H1 (cell line): ENCODE data around the gene NFATC1. TPM values are rescaled to one million over a fixed set of nuclear protein-coding genes. Genes with fewer than 3 reads are reported as not detected.

Source experiments
- CTCF ChIA-PET: fragments of 300-600 bp; sonication (Branson Sonifier 250); formaldehyde crosslinking; loops from one replicate; lab custom pipeline; 2021; ENCODE audit not compliant: partially characterized antibody; lab: Charles Lee
- POLR2A ChIA-PET: fragments of 300-600 bp; sonication (Branson Sonifier 250); formaldehyde crosslinking; loops from one replicate; lab custom pipeline; 2021; ENCODE audit warnings: inconsistent platforms; ENCODE audit not compliant: partially characterized antibody; lab: Charles Lee
- DNase-seq, 2 experiments: peaks; one replicate each; pipeline versions ENCODE4 v3.0.0 to v3.0.0-alpha.2; 2010 to 2022; ENCODE audit warnings: low spot score in 2 of 2, low read depth in 1 of 2, mixed read lengths in 1 of 2
- FAIRE-seq: peaks from 2 replicates; lab custom pipeline; 2011; peaks lifted over from hg19 to GRCh38; lab: Jason Lieb, UNC
- H2AFZ ChIP-seq: 2 replicates; pipeline ENCODE4 v1.8.1; 2012; ENCODE audit warnings: low read length, inconsistent platforms
- H2AK5ac ChIP-seq: 2 replicates; pipeline ENCODE4 v1.6.1; 2013; ENCODE audit warnings: low read depth, low read length
- H2BK120ac ChIP-seq: replicated peaks from 2 replicates; pipeline ENCODE3; 2013; ENCODE audit warnings: low read depth, low read length, inconsistent platforms
- H2BK12ac ChIP-seq: 2 replicates; pipeline ENCODE4 v1.6.1; 2013; ENCODE audit warnings: low read depth, low read length
- H2BK15ac ChIP-seq: 2 replicates; pipeline ENCODE4 v1.6.1; 2013; ENCODE audit warnings: low read length
- H2BK20ac ChIP-seq: 2 replicates; pipeline ENCODE4 v1.6.1; 2013; ENCODE audit warnings: low read length
- H2BK5ac ChIP-seq: 2 replicates; pipeline ENCODE4 v1.6.1; 2013; ENCODE audit warnings: low read depth, low read length
- H3K14ac ChIP-seq: 2 replicates; pipeline ENCODE4 v1.6.1; 2013; ENCODE audit warnings: inconsistent platforms; ENCODE audit not compliant: insufficient read length
- H3K18ac ChIP-seq: 2 replicates; pipeline ENCODE4 v1.6.1; 2013; ENCODE audit warnings: low read length; ENCODE audit errors: extremely low read depth
- H3K23ac ChIP-seq: 2 replicates; pipeline ENCODE4 v1.6.1; 2013; ENCODE audit warnings: inconsistent platforms; ENCODE audit not compliant: insufficient read length
- H3K23me2 ChIP-seq: 2 replicates; pipeline ENCODE4 v1.6.1; 2013; ENCODE audit warnings: low read depth, low read length
- H3K27ac ChIP-seq: 2 replicates; pipeline ENCODE4 v1.6.1; 2011; ENCODE audit warnings: low read depth, low read length, inconsistent platforms
- H3K27me3 ChIP-seq, 4 experiments: replicated peaks in 1 of 4; 1 replicate in 1 of 4; 2 replicates in 3 of 4; pipeline versions ENCODE4 v1.6.1 to v1.8.1; 2011 to 2013; ENCODE audit warnings: low read length in 3 of 4, mild to moderate bottlenecking in 3 of 4, inconsistent platforms in 2 of 4, mixed read lengths in 2 of 4, moderate library complexity in 1 of 4; ENCODE audit not compliant: control insufficient read depth in 3 of 4, insufficient read depth in 3 of 4; ENCODE audit errors: extremely low read depth in 1 of 4
- H3K36me3 ChIP-seq, 4 experiments: 2 replicates each; pipeline versions ENCODE4 v1.6.1 to v1.8.1; 2011 to 2013; ENCODE audit warnings: mild to moderate bottlenecking in 4 of 4, low read length in 3 of 4, moderate library complexity in 2 of 4, control low read depth in 1 of 4, inconsistent platforms in 1 of 4; ENCODE audit not compliant: insufficient read depth in 4 of 4, control insufficient read depth in 2 of 4
- H3K4ac ChIP-seq: replicated peaks from 2 replicates; pipeline ENCODE3; 2013; ENCODE audit warnings: low read length, low read depth, mixed read lengths, inconsistent platforms; ENCODE audit not compliant: insufficient read length
- H3K4me1 ChIP-seq, 4 experiments: replicated peaks in 1 of 4; 1 replicate in 1 of 4; 2 replicates in 3 of 4; pipeline versions ENCODE4 v1.6.1 to v1.8.1; 2011 to 2013; ENCODE audit warnings: low read length in 3 of 4, inconsistent platforms in 2 of 4, mixed read lengths in 1 of 4; ENCODE audit not compliant: insufficient read depth in 4 of 4, control insufficient read depth in 3 of 4
- H3K4me2 ChIP-seq, 2 experiments: 2 replicates each; pipeline versions ENCODE4 v1.6.1 to v1.8.1; 2011 to 2013; ENCODE audit warnings: low read depth in 2 of 2, low read length in 2 of 2, control low read depth in 1 of 2, inconsistent platforms in 1 of 2, mild to moderate bottlenecking in 1 of 2; ENCODE audit not compliant: insufficient read depth in 1 of 2
- H3K4me3 ChIP-seq, 4 experiments: fragments of 200-600, 300-600 bp in 1 of 4; sonication (generic), shearing (Covaris generic), sonication (Bioruptor Twin) in 1 of 4; 2 replicates each; pipeline versions ENCODE4 v1.5.1 to v1.8.1; 2011 to 2016; ENCODE audit warnings: low read length in 4 of 4, low read depth in 3 of 4, control low read depth in 2 of 4, inconsistent platforms in 2 of 4, mild to moderate bottlenecking in 2 of 4, mixed read lengths in 1 of 4, moderate library complexity in 1 of 4; ENCODE audit not compliant: insufficient read depth in 2 of 4; ENCODE audit errors: extremely low read depth in 1 of 4
- H3K56ac ChIP-seq: replicated peaks from 2 replicates; pipeline ENCODE3; 2013; ENCODE audit warnings: low read depth, mild to moderate bottlenecking, mixed read lengths, low read length, inconsistent platforms; ENCODE audit not compliant: insufficient read length
- H3K79me1 ChIP-seq: 2 replicates; pipeline ENCODE4 v1.6.1; 2013; ENCODE audit warnings: low read depth, low read length, control low read depth
- H3K79me2 ChIP-seq, 2 experiments: 2 replicates each; pipeline versions ENCODE4 v1.6.1 to v1.8.1; 2012 to 2013; ENCODE audit warnings: low read length in 2 of 2, mild to moderate bottlenecking in 2 of 2, inconsistent platforms in 1 of 2; ENCODE audit not compliant: insufficient read depth in 2 of 2, control insufficient read depth in 1 of 2
- H3K9ac ChIP-seq, 4 experiments: replicated peaks in 1 of 4; 1 replicate in 1 of 4; 2 replicates in 3 of 4; pipeline versions ENCODE4 v1.6.1 to v1.8.1; 2011 to 2013; ENCODE audit warnings: low read depth in 3 of 4, low read length in 3 of 4, control low read depth in 2 of 4, mild to moderate bottlenecking in 2 of 4, moderate library complexity in 2 of 4, inconsistent platforms in 1 of 4; ENCODE audit errors: extremely low read depth in 1 of 4
- H3K9me3 ChIP-seq, 2 experiments: 2 replicates each; pipeline versions ENCODE4 v1.6.1 to v1.8.1; 2012 to 2013; ENCODE audit warnings: mild to moderate bottlenecking in 2 of 2, moderate library complexity in 2 of 2, control low read depth in 1 of 2, inconsistent platforms in 1 of 2, low read depth in 1 of 2, low read length in 1 of 2, mixed read lengths in 1 of 2; ENCODE audit not compliant: insufficient read depth in 2 of 2
- H4K20me1 ChIP-seq, 2 experiments: replicated peaks in 1 of 2; 2 replicates each; pipeline versions ENCODE3 to v1.8.1; 2011 to 2013; ENCODE audit warnings: inconsistent platforms in 2 of 2, low read length in 2 of 2, mild to moderate bottlenecking in 1 of 2; ENCODE audit not compliant: insufficient read depth in 2 of 2, control insufficient read depth in 1 of 2
- H4K5ac ChIP-seq: 2 replicates; pipeline ENCODE4 v1.6.1; 2013; ENCODE audit warnings: low read length, low read depth, mixed read lengths, inconsistent platforms; ENCODE audit not compliant: insufficient read length
- H4K8ac ChIP-seq: 2 replicates; pipeline ENCODE4 v1.8.0; 2013; ENCODE audit warnings: mild to moderate bottlenecking, moderate library complexity, low read length, inconsistent platforms; ENCODE audit not compliant: insufficient read depth; ENCODE audit errors: extremely low read depth
- H4K91ac ChIP-seq: replicated peaks from 2 replicates; pipeline ENCODE3; 2013; ENCODE audit warnings: low read length, mixed read lengths, inconsistent platforms; ENCODE audit not compliant: insufficient read length
- ASH2L ChIP-seq: fragments of 200-600, 300-600 bp; sonication (generic); IDR thresholded peaks from one replicate; pipeline ENCODE4 v1.7.1; 2017; ENCODE audit warnings: low read length
- BACH1 ChIP-seq: IDR thresholded peaks from 2 replicates; pipeline ENCODE4 v1.6.1; 2012; ENCODE audit warnings: low read length, improper control_type of control experiment
- CHD1 ChIP-seq: IDR thresholded peaks from 2 replicates; pipeline ENCODE4 v1.6.1; 2012; ENCODE audit warnings: low read depth, low read length, improper control_type of control experiment
- EZH2 ChIP-seq: fragments of 200-600 bp; sonication (generic); IDR thresholded peaks from 2 replicates; pipeline ENCODE4 v1.7.1; 2012; ENCODE audit warnings: low read depth, mild to moderate bottlenecking, moderate library complexity, low read length, inconsistent platforms; ENCODE audit not compliant: severe bottlenecking
- HDAC2 ChIP-seq, 2 experiments: fragments of 300-600 bp in 1 of 2; sonication (generic) in 1 of 2; IDR thresholded peaks; 2 replicates each; pipeline ENCODE4 v1.6.1; 2011 to 2012; ENCODE audit warnings: low read depth in 2 of 2, low read length in 2 of 2, mild to moderate bottlenecking in 2 of 2, moderate library complexity in 2 of 2, borderline replicate concordance in 1 of 2, inconsistent platforms in 1 of 2
- JUND ChIP-seq: IDR thresholded peaks from 2 replicates; pipeline ENCODE4 v1.6.1; 2011; ENCODE audit warnings: mild to moderate bottlenecking, improper control_type of control experiment, low read length
- RFX5 ChIP-seq: IDR thresholded peaks from 2 replicates; pipeline ENCODE4 v1.6.1; 2011; ENCODE audit warnings: low read depth, low read length, improper control_type of control experiment, borderline replicate concordance
- SP4 ChIP-seq: IDR thresholded peaks from 2 replicates; pipeline ENCODE4 v1.6.1; 2012; ENCODE audit warnings: low read length, inconsistent platforms
- TBP ChIP-seq: IDR thresholded peaks from 2 replicates; pipeline ENCODE4 v1.6.1; 2011; ENCODE audit warnings: low read depth, low read length, improper control_type of control experiment
- WGBS, 2 experiments: shearing (Covaris generic) in 1 of 2; methylation state at CpG; one replicate each; pipeline versions ENCODE4 v1.1.6 to v1.1.7; 2013 to 2015; ENCODE audit warnings: low lambda C conversion rate in 2 of 2, mixed read lengths in 2 of 2, inconsistent platforms in 1 of 2, low coverage in 1 of 2, missing lambda C conversion rate in 1 of 2; ENCODE audit not compliant: insufficient replicate concordance in 2 of 2, insufficient coverage in 1 of 2, insufficient read length in 1 of 2; ENCODE audit errors: extremely low coverage in 1 of 2, missing lambda C conversion rate in 1 of 2; 5-methylcytosine and 5-hydroxymethylcytosine counted together
- polyA plus RNA-seq, 7 experiments: library from polyadenylated mRNA; depleted of rRNA in 3 of 7; stranded (reverse) in 5 of 7; unstranded in 2 of 7; fragments of >200 nt in 5 of 7; fragments of 200-250 nt in 2 of 7; gene quantifications; 1 replicate in 5 of 7; 2 replicates in 1 of 7; 4 replicates in 1 of 7; pipeline versions ENCODE4 v1.2.1 to v1.2.3, GENCODE V29; 2011 to 2013; ENCODE audit warnings: missing spikeins in 2 of 7, mixed read lengths in 2 of 7
- total RNA-seq: library from RNA; stranded (reverse); fragmentation: NEBNext Ultra II Directional; extraction: Animal tissue kit (Norgen Biotek cat#: 25700); gene quantifications from 2 replicates; pipeline ENCODE4 v1.2.1, GENCODE V29; 2021
- TF ChIP-seq, protein P1 (sequence below): IDR thresholded peaks from 2 replicates; pipeline ENCODE4 v1.6.1; 2012; ENCODE audit warnings: low read length, inconsistent platforms

NFATC1 gene
- total and polyA plus RNA-seq, 2 of the 8 experiments (the other 6 are each of a cell fraction or from before 2014, with no cell fraction given), result 2.0 to 6.6 TPM

DNA sequence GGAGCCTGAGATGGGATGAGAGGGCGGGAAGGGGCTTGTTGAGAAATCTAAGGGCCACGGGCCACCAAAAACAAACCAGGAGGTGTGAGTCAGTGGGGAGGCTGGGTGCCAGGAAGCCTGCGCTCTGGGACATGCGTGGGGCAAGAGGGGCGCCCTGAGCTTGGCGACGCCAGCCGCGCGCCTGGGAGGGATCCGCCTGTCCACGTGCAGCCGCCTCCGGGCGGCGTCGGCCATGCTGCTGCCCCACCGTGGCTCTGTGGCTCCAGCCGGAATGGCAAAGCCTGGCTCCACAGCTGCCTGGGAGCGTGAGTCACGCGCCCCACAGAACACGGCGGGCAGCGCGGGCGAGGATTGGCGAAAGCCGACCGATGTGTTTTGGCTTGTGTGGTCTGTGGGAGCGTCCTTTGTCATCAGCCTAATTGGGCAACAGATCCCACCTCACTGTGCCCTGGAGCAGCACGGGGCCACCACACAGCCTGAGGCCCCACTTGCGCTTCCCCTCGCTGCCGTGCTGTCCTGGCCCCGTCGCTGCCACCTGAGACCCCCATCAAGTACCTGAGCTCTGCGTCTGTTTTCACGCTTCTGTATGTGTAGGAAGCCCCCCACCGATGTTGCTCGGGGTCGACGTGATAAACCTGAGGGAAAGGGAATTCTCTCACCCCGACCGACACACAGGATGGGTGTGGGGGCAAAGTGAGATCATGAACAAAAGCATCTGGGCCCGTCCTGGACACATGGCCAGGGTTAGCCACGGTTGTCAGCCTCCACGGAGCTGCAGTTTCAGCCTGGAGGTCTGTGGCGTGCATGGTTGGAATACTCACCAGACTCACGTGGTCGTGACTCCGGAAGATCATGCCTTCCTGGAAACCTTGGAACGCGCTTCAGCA lies 80.5 kb downstream of the NFATC1 start:
- no peak overlapping the region for H2AK5ac ChIP-seq
- no peak overlapping the region for H2BK5ac ChIP-seq
- H3K27ac ChIP-seq, result no peak overlapping the region
- no peak overlapping the region for H3K9ac ChIP-seq
- no peak overlapping the region for H4K5ac ChIP-seq
- H3K36me3 ChIP-seq, result no peaks in the 10 kb centered on the region
- no peaks in the 10 kb centered on the region for H4K20me1 ChIP-seq
- H3K14ac ChIP-seq, result no peak overlapping the region
- H3K4me3 ChIP-seq, result no peak overlapping the region
- H3K4ac ChIP-seq, result no peak overlapping the region
- no peak overlapping the region for H2BK20ac ChIP-seq
- no peak overlapping the region for H3K18ac ChIP-seq
- H3K23ac ChIP-seq, result no peak overlapping the region
- H3K79me1 ChIP-seq, result no peaks in the 10 kb centered on the region
- no peak overlapping the region for H2BK12ac ChIP-seq
- H3K23me2 ChIP-seq, result no peaks in the 10 kb centered on the region
- H3K79me2 ChIP-seq, result no peaks in the 10 kb centered on the region
- WGBS, 2 experiments, result 89% methylated on average over 36 of the region's 54 CpGs; no CpG with 5 or more reads in 1 of the 2 experiments
- no peak for DNase-seq
- no peak overlapping the region for H2BK120ac ChIP-seq
- FAIRE-seq, result no peak
- ChIA-PET POLR2A (no interaction called here), CTCF (no interaction called here)
- no peak overlapping the region for H2AFZ ChIP-seq
- no peaks in the 10 kb centered on the region; a peak in 1 of 4 replicates for H3K9me3 ChIP-seq
- no peaks in the 10 kb centered on the region for H3K27me3 ChIP-seq
- no peak overlapping the region for H2BK15ac ChIP-seq
- H4K91ac ChIP-seq, result no peak overlapping the region
- H3K56ac ChIP-seq, result no peak overlapping the region
- H4K8ac ChIP-seq, result no peak overlapping the region
- no peaks in the 10 kb centered on the region for H3K4me1 ChIP-seq
- H3K4me2 ChIP-seq, result no peak overlapping the region
- no peak for TF ChIP-seq BACH1
- TF ChIP-seq EZH2, result no peak
- TF ChIP-seq JUND, result no peak
- no peak for TF ChIP-seq RFX5
- no peak for TF ChIP-seq ASH2L
- TF ChIP-seq HDAC2 (IDR thresholded peaks at IDR 0.05; ENCODE audit: borderline replicate concordance in 1 of 2, low read depth in 2 of 2, low read length in 2 of 2), result no peak
- TF ChIP-seq, protein P1, sequence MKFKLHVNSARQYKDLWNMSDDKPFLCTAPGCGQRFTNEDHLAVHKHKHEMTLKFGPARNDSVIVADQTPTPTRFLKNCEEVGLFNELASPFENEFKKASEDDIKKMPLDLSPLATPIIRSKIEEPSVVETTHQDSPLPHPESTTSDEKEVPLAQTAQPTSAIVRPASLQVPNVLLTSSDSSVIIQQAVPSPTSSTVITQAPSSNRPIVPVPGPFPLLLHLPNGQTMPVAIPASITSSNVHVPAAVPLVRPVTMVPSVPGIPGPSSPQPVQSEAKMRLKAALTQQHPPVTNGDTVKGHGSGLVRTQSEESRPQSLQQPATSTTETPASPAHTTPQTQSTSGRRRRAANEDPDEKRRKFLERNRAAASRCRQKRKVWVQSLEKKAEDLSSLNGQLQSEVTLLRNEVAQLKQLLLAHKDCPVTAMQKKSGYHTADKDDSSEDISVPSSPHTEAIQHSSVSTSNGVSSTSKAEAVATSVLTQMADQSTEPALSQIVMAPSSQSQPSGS, result no peak
- no peak for TF ChIP-seq CHD1
- no peak for TF ChIP-seq TBP
- TF ChIP-seq SP4, result no peak
